Activated gamma-delta T cell (primary cell): ENCODE data around the gene ADARB1.

Experiments used
- DNase-seq: peaks from one replicate; lab custom pipeline; 2025; lab: John Stamatoyannopoulos, UW

ADARB1 gene

GRCh38 chr21:45152265-45152746, 77.9 kb downstream of the ADARB1 start:
- DNase-seq, result no peak

- no peak for DNase-seq
These were observed 79.3 kb downstream of the ADARB1 start for GRCh38 chr21:45153358-45154318.

GRCh38 chr21:45154511-45155508, 80.4 kb downstream of the ADARB1 start:
- DNase-seq, result no peak

- no peak for DNase-seq
These were observed 81.5 kb downstream of the ADARB1 start for GRCh38 chr21:45155910-45156309.

GRCh38 chr21:45156459-45156858, 82.1 kb downstream of the ADARB1 start:
- DNase-seq, result no peak

GRCh38 chr21:45157932-45158331, 83.6 kb downstream of the ADARB1 start:
- no peak for DNase-seq

- no peak for DNase-seq
These were observed 84.4 kb downstream of the ADARB1 start for GRCh38 chr21:45158491-45159423.

GRCh38 chr21:45160198-45160597, 85.8 kb downstream of the ADARB1 start:
- no peak for DNase-seq

- DNase-seq, result no peak
These were observed 86.9 kb downstream of the ADARB1 start for GRCh38 chr21:45161038-45161945.

- no peak for DNase-seq
These were observed 87.7 kb downstream of the ADARB1 start for GRCh38 chr21:45162115-45162514.

- no peak for DNase-seq
These were observed 88.4 kb downstream of the ADARB1 start for GRCh38 chr21:45162809-45163208.

GRCh38 chr21:45163413-45164123, 89.2 kb downstream of the ADARB1 start:
- no peak for DNase-seq

GRCh38 chr21:45164124-45164511, 89.7 kb downstream of the ADARB1 start:
- no peak for DNase-seq

GRCh38 chr21:45164838-45165237, 90.5 kb downstream of the ADARB1 start:
- DNase-seq, result no peak

GRCh38 chr21:45166931-45167330, 92.6 kb downstream of the ADARB1 start:
- no peak for DNase-seq

GRCh38 chr21:45167796-45168222, 93.4 kb downstream of the ADARB1 start:
- no peak for DNase-seq

- DNase-seq, result no peak
These were observed 94.1 kb downstream of the ADARB1 start for GRCh38 chr21:45168522-45168921.

GRCh38 chr21:45169001-45169400, 94.6 kb downstream of the ADARB1 start:
- no peak for DNase-seq

GRCh38 chr21:45169682-45170081, 95.3 kb downstream of the ADARB1 start:
- DNase-seq, result no peak
